GM23338 (cell line): ENCODE measurements around the gene AGXT. TPM values are rescaled to one million over a fixed set of nuclear protein-coding genes. Genes with fewer than 3 reads are reported as not detected.

Experiments used
- ATAC-seq: fragments of 200-7000 bp; cut with Tn5 transposase; 3 replicates; pipeline ENCODE4 v1.9.1; 2020
- DNase-seq: peaks from one replicate; pipeline ENCODE4 v3.0.0-alpha.2; 2015; ENCODE audit warnings: low spot score
- H2AFZ ChIP-seq: fragments of 200-600 bp; sonication (generic); 2 replicates; pipeline ENCODE4 v1.8.0; 2016; ENCODE audit warnings: antibody characterized with exemption, mild to moderate bottlenecking, moderate library complexity
- H3F3A ChIP-seq: fragments of 200-600 bp; sonication (generic); replicated peaks from 2 replicates; pipeline ENCODE4 v1.8.0; 2017; ENCODE audit warnings: antibody characterized with exemption, mixed run types, low read depth
- H3K27ac ChIP-seq: fragments of 200-600 bp; sonication (generic); 2 replicates; pipeline ENCODE4 v1.6.1; 2016; ENCODE audit warnings: low read depth
- H3K27me3 ChIP-seq: fragments of 200-600 bp; sonication (generic); 2 replicates; pipeline ENCODE4 v1.8.0; 2016; ENCODE audit warnings: mild to moderate bottlenecking, mixed run types, moderate library complexity; ENCODE audit not compliant: insufficient read depth
- H3K36me3 ChIP-seq: fragments of 200-600 bp; sonication (generic); 2 replicates; pipeline ENCODE4 v1.8.0; 2016; ENCODE audit warnings: mild to moderate bottlenecking; ENCODE audit not compliant: insufficient read depth
- H3K4me1 ChIP-seq: fragments of 200-600 bp; sonication (generic); 2 replicates; pipeline ENCODE4 v1.8.0; 2016; ENCODE audit warnings: mild to moderate bottlenecking, moderate library complexity; ENCODE audit not compliant: insufficient read depth
- H3K4me2 ChIP-seq: fragments of 200-600 bp; sonication (generic); 2 replicates; pipeline ENCODE4 v1.7.1; 2017; ENCODE audit warnings: mixed run types
- H3K4me3 ChIP-seq: fragments of 200-600 bp; sonication (generic); 2 replicates; pipeline ENCODE4 v1.6.1; 2016; ENCODE audit warnings: mixed run types
- H3K79me2 ChIP-seq: fragments of 200-600 bp; sonication (generic); replicated peaks from 2 replicates; pipeline ENCODE4 v1.8.0; 2017; ENCODE audit warnings: mild to moderate bottlenecking; ENCODE audit not compliant: insufficient read depth
- H3K9me2 ChIP-seq: fragments of 200-600 bp; sonication (generic); 2 replicates; pipeline ENCODE4 v1.8.0; 2017; ENCODE audit not compliant: insufficient read depth
- H4K20me1 ChIP-seq: fragments of 200-600 bp; sonication (generic); replicated peaks from 2 replicates; pipeline ENCODE4 v1.8.0; 2017; ENCODE audit warnings: mild to moderate bottlenecking; ENCODE audit not compliant: insufficient read depth
- H3K27ac Mint-ChIP-seq: 2 replicates; pipeline ENCODE4 v1.8.0; 2020; ENCODE audit warnings: inconsistent platforms, mild to moderate bottlenecking, moderate library complexity, mixed read lengths
- H3K27me3 Mint-ChIP-seq: 3 replicates; pipeline ENCODE4 v1.8.0; 2022; ENCODE audit warnings: low read depth, mild to moderate bottlenecking, moderate library complexity, mixed read lengths, inconsistent platforms; ENCODE audit not compliant: insufficient read depth, poor library complexity
- H3K36me3 Mint-ChIP-seq: 3 replicates; pipeline ENCODE4 v1.8.0; 2021; ENCODE audit warnings: low read depth, mild to moderate bottlenecking, inconsistent platforms, moderate library complexity, mixed read lengths
- H3K4me1 Mint-ChIP-seq: 3 replicates; pipeline ENCODE4 v1.8.0; 2020; ENCODE audit warnings: mild to moderate bottlenecking, inconsistent platforms, mixed read lengths
- H3K4me3 Mint-ChIP-seq: 3 replicates; pipeline ENCODE4 v1.8.0; 2021; ENCODE audit warnings: moderate library complexity, mild to moderate bottlenecking, inconsistent platforms, mixed read lengths
- H3K9me3 Mint-ChIP-seq: 3 replicates; pipeline ENCODE4 v1.8.0; 2020; ENCODE audit warnings: moderate library complexity, mild to moderate bottlenecking, inconsistent platforms, mixed read lengths
- CREB1 ChIP-seq: fragments of 250-450 bp; sonication (Bioruptor Pico); IDR thresholded peaks from 2 replicates; pipeline ENCODE4 v1.5.0; 2020; ENCODE audit warnings: low read depth, mild to moderate bottlenecking, moderate library complexity
- CTCF ChIP-seq, 2 experiments: fragments of 200-600 bp in 1 of 2; sonication (generic) in 1 of 2; conservative IDR thresholded peaks; 2 replicates each; pipeline versions ENCODE4 v1.5.1 to v1.6.1; 2016 to 2017; ENCODE audit warnings: antibody characterized with exemption in 2 of 2, low read depth in 2 of 2, mild to moderate bottlenecking in 2 of 2, moderate library complexity in 1 of 2
- ETS1 ChIP-seq: IDR thresholded peaks from 2 replicates; pipeline ENCODE4 v1.6.1; 2016; ENCODE audit warnings: antibody characterized with exemption
- EZH2phosphoT487 ChIP-seq: fragments of 200-600 bp; sonication (generic); IDR thresholded peaks from one replicate; pipeline ENCODE4 v1.8.1; 2018; ENCODE audit warnings: antibody characterized with exemption; ENCODE audit not compliant: unreplicated experiment
- JUNB ChIP-seq: IDR thresholded peaks from one replicate; pipeline ENCODE4 v1.6.1; 2016; ENCODE audit warnings: antibody characterized with exemption; ENCODE audit not compliant: unreplicated experiment
- NANOG ChIP-seq: IDR thresholded peaks from 2 replicates; pipeline ENCODE4 v1.6.1; 2016; ENCODE audit warnings: antibody characterized with exemption, borderline replicate concordance
- STAT1 ChIP-seq: IDR thresholded peaks from one replicate; pipeline ENCODE4 v1.6.1; 2016; ENCODE audit warnings: antibody characterized with exemption; ENCODE audit not compliant: unreplicated experiment
- ZNF114 ChIP-seq: fragments of 250-450 bp; sonication (Bioruptor Pico); IDR thresholded peaks from 2 replicates; pipeline ENCODE4 v1.5.0; 2020; ENCODE audit warnings: mild to moderate bottlenecking, moderate library complexity
- ZNF331 ChIP-seq: fragments of 250-450 bp; sonication (Bioruptor Pico); IDR thresholded peaks from 2 replicates; pipeline ENCODE4 v1.5.0; 2020; ENCODE audit warnings: low read depth, mild to moderate bottlenecking, moderate library complexity
- ZNF462 ChIP-seq: fragments of 250-450 bp; sonication (Bioruptor Pico); IDR thresholded peaks from 2 replicates; pipeline ENCODE4 v1.5.0; 2020; ENCODE audit warnings: mild to moderate bottlenecking, moderate library complexity
- polyA plus RNA-seq: library from polyadenylated mRNA; unstranded; fragments of >200 nt; fragmentation: Nextera tagmentation; extraction: Ambion mirVana; gene quantifications from 2 replicates; pipeline ENCODE4 v1.2.1, GENCODE V29; 2016
- total RNA-seq: library from RNA; depleted of rRNA; stranded (reverse); fragments of >200 nt; shearing (Covaris generic); gene quantifications from 2 replicates; pipeline ENCODE4 v1.2.3, GENCODE V29; 2014

AGXT gene
- total and polyA plus RNA-seq, 2 experiments from 2014 or later: not detected

GRCh38 chr2:240917009-240917683 lies 48.5 kb downstream of the AGXT start (continued):
- TF ChIP-seq ETS1 (no peak), STAT1 (no peak), ZNF462 (no peak), EZH2phosphoT487 (no peak), NANOG (no peak), ZNF331 (CRISPR knock-in tag) (no peak), JUNB (no peak), ZNF114 (CRISPR knock-in tag) (no peak)

GRCh38 chr2:240917684-240918257 lies 49.1 kb downstream of the AGXT start:
- no peaks in the 10 kb centered on the region for H3K36me3 Mint-ChIP-seq
- ATAC-seq (no peak), DNase-seq (no peak)
- no peaks in the 10 kb centered on the region for H3K79me2 ChIP-seq
- no peak overlapping the region for H2AFZ ChIP-seq
- no peak overlapping the region for H3K27ac Mint-ChIP-seq
- H3K4me1 ChIP-seq: no peaks in the 10 kb centered on the region; the same call in 1 of the 2 replicates
- H3K4me2 ChIP-seq: no peak overlapping the region
- no peaks in the 10 kb centered on the region for H3K36me3 ChIP-seq
- no peak overlapping the region for H3K27ac ChIP-seq
- H4K20me1 ChIP-seq: no peaks in the 10 kb centered on the region
- H3K9me3 Mint-ChIP-seq: no peaks in the 10 kb centered on the region
- H3K4me1 Mint-ChIP-seq: 0 out of 3 replicates have a peak, but pooled peaks cover 2% of the 10 kb centered on the region
- H3K27me3 ChIP-seq: peaks cover 6% of the 10 kb centered on the region; the same call in 1 of the 2 replicates
- no peak overlapping the region for H3K4me3 ChIP-seq
- 0 out of 2 replicates have a peak, but pooled peaks cover 3% of the 10 kb centered on the region for H3F3A ChIP-seq
- H3K27me3 Mint-ChIP-seq: peaks cover 2% of the 10 kb centered on the region
- no peaks in the 10 kb centered on the region for H3K9me2 ChIP-seq
- no peak overlapping the region for H3K4me3 Mint-ChIP-seq
- TF ChIP-seq CREB1 (CRISPR knock-in tag): no peak
- TF ChIP-seq EZH2phosphoT487: no peak
- no peak for TF ChIP-seq ZNF114 (CRISPR knock-in tag)
- no peak for TF ChIP-seq ETS1
- TF ChIP-seq STAT1: no peak
- no peak for TF ChIP-seq CTCF (conservative IDR thresholded peaks at IDR 0.05; ENCODE audit: low read depth in 2 of 2)
